Activated B cell treated with CpG ODN at 0.5 μM for 24 hours (primary cell): ENCODE measurements around the gene LAPTM5. TPM values are rescaled to one million over a fixed set of nuclear protein-coding genes. Genes with fewer than 3 reads are reported as not detected.

Experiments
- ATAC-seq: fragments of 200-7000 bp; cut with Tn5 transposase; one replicate; pipeline ENCODE4 v1.10.0; 2021; ENCODE audit warnings: low read depth, mild to moderate bottlenecking, moderate library complexity
- CTCF ChIA-PET: fragments of 350-600 bp; sonication (Branson Sonifier 250); formaldehyde crosslinking; loops from one replicate; lab custom pipeline; 2021; ENCODE audit warnings: antibody characterized with exemption; lab: Charles Lee
- POLR2A ChIA-PET: fragments of 350-600 bp; sonication (Branson Sonifier 250); formaldehyde crosslinking; loops from one replicate; lab custom pipeline; 2021; ENCODE audit warnings: antibody characterized with exemption; lab: Charles Lee
- DNase-seq: peaks from one replicate; pipeline ENCODE4 v3.0.0; 2022
- H3K27ac Mint-ChIP-seq: one replicate; pipeline ENCODE4 v1.8.0; 2020; ENCODE audit warnings: mixed read lengths
- H3K27me3 Mint-ChIP-seq: one replicate; pipeline ENCODE4 v1.8.0; 2021; ENCODE audit warnings: mixed read lengths
- H3K36me3 Mint-ChIP-seq: one replicate; pipeline ENCODE4 v1.8.0; 2021; ENCODE audit warnings: low read depth, mixed read lengths
- H3K4me1 Mint-ChIP-seq: one replicate; pipeline ENCODE4 v1.8.0; 2021; ENCODE audit warnings: mixed read lengths
- H3K4me3 Mint-ChIP-seq: one replicate; pipeline ENCODE4 v1.8.0; 2020; ENCODE audit warnings: mild to moderate bottlenecking, mixed read lengths
- H3K9me3 Mint-ChIP-seq: one replicate; pipeline ENCODE4 v1.8.0; 2020; ENCODE audit warnings: mixed read lengths
- intact Hi-C: fragments of 100-400 bp; cut with micrococcal nuclease; formaldehyde crosslinking; loops from one replicate; pipeline ENCODE4 v1.15.1; 2024
- total RNA-seq: library from RNA; stranded (reverse); gene quantifications from 2 replicates; pipeline ENCODE4 v1.2.3, GENCODE V29; 2022
- TF ChIP-seq, protein P1 (sequence below): fragments of 200-600 bp; IDR thresholded peaks from one replicate; pipeline ENCODE4 v1.8.0; 2022; ENCODE audit warnings: antibody characterized with exemption, mild to moderate bottlenecking

Gene LAPTM5
- total RNA-seq, 1 donor from 2014 or later = 766 TPM

DNA sequence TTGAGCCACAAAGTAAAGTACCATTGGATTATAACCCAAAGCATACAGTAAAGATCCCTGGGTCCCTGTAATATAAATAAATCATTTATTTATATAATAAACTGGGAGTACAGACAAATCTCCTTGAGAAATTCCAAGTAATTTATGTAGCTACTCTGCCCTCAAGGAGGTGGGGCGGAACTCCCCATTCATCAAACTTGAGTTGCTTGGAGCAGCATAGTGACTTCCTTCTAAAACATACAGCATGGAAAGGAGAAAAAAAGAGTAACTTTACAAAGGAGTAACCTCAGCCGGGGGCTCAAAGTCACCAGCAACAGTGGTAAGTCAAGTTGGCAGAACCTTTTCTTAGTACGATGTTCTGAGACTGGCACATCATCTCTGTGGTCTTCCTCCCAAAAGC lies 4.5 kb downstream of the LAPTM5 start:
- TF ChIP-seq, protein P1, sequence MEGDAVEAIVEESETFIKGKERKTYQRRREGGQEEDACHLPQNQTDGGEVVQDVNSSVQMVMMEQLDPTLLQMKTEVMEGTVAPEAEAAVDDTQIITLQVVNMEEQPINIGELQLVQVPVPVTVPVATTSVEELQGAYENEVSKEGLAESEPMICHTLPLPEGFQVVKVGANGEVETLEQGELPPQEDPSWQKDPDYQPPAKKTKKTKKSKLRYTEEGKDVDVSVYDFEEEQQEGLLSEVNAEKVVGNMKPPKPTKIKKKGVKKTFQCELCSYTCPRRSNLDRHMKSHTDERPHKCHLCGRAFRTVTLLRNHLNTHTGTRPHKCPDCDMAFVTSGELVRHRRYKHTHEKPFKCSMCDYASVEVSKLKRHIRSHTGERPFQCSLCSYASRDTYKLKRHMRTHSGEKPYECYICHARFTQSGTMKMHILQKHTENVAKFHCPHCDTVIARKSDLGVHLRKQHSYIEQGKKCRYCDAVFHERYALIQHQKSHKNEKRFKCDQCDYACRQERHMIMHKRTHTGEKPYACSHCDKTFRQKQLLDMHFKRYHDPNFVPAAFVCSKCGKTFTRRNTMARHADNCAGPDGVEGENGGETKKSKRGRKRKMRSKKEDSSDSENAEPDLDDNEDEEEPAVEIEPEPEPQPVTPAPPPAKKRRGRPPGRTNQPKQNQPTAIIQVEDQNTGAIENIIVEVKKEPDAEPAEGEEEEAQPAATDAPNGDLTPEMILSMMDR = no peak
- Mint-ChIP-seq H3K36me3 (peaks cover 79% of the 10 kb centered on the region), H3K9me3 (no peaks in the 10 kb centered on the region), H3K27me3 (no peaks in the 10 kb centered on the region), H3K4me3 (peak overlapping the region; percentile 99), H3K4me1 (peaks cover 89% of the 10 kb centered on the region), H3K27ac (peak overlapping the region; percentile 96)
- POLR2A ChIA-PET = interaction anchor here (1.0 to 25.3 kb wide), 6 partner anchors 7 to 54 kb away, joined by 4 to 662 read pairs (median 180); partner anchors contain the start of gene MATN1
- CTCF ChIA-PET = interaction anchor here (2.8 to 3.6 kb wide), 3 partner anchors 9 to 33 kb away, joined by 19 to 28 read pairs (median 24); no protein-coding TSS in a partner anchor
- intact Hi-C loops = no loop called here
- no peak for ATAC-seq
- no peak for DNase-seq

DNA sequence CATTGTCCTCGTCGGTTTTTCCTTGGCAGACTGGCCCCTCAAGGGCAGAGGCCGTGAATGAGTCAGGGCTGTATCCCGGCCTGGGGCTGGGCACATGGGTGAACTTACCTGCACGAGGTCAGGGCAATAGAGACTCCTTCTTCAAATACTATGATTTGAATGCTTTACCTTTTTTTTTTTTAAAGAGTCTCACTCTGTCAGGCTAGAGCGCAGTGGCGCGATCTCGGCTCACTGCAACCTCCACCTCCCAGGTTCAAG lies 5.0 kb downstream of the LAPTM5 start:
- H3K27me3 Mint-ChIP-seq = no peaks in the 10 kb centered on the region
- H3K36me3 Mint-ChIP-seq = peaks cover 84% of the 10 kb centered on the region
- no peak for DNase-seq
- TF ChIP-seq, protein P1 = no peak
- ChIA-PET POLR2A (interaction anchor here (4.5 to 25.3 kb wide), 6 partner anchors 4 to 33 kb away, joined by 53 to 662 read pairs (median 415); partner anchors contain the start of genes LAPTM5 and MATN1), CTCF (interaction anchor here (1.3 to 3.4 kb wide), 3 partner anchors 9 to 33 kb away, joined by 4 to 24 read pairs (median 6); no protein-coding TSS in a partner anchor)
- H3K27ac Mint-ChIP-seq = peak overlapping the region; percentile 96
- intact Hi-C loops = no loop called here
- no peaks in the 10 kb centered on the region for H3K9me3 Mint-ChIP-seq
- peak overlapping the region; percentile 79 for H3K4me3 Mint-ChIP-seq
- H3K4me1 Mint-ChIP-seq = peaks cover 90% of the 10 kb centered on the region
- no peak for ATAC-seq

DNA sequence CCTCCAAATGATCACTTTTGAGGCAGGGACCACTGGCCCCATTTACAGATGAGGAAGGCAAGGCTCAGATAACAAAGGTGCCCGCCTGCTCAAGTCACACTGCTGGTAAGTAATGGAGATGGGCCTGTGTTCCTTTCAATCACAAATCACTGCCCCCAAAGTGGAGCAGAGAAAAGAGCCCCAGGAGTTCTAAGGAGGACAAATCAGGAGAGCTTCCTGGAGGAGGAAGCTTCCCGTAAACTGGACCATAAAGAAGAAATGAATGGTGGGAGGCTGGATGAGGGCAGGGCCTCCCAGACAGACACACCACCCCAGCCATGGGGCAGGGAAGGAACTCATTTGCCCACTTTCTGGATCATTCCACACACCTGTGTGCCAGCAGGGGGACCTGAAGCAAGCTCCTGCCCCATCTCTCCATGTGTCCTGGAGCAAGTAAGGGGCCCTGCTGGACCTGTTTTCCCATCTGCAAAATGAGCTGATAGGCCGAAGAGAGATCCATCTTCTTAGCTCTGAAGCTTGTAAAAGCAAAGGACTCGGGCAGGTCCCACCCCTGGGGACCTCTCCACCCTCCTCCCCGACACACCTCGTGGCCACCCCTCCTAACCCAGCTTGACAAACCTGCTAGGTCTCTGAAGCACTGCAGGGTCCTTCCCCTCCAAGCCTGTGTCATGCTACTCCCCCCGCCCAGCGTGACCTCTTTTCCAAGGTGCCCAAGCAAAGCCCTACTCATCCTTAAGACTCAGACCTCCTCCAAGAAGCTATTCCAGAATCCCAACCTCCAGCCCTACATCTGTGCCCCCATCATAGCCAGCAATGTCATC lies 5.5 kb downstream of the LAPTM5 start:
- H3K9me3 Mint-ChIP-seq = no peaks in the 10 kb centered on the region
- peak overlapping the region; percentile 79 for H3K4me3 Mint-ChIP-seq
- POLR2A ChIA-PET = interaction anchor here (4.5 to 25.3 kb wide), 5 partner anchors 4 to 32 kb away, joined by 53 to 662 read pairs (median 648); partner anchors contain the start of genes LAPTM5 and MATN1
- H3K36me3 Mint-ChIP-seq = peaks cover 84% of the 10 kb centered on the region
- intact Hi-C loops = no loop called here
- DNase-seq = no peak
- peaks cover 90% of the 10 kb centered on the region for H3K4me1 Mint-ChIP-seq
- H3K27me3 Mint-ChIP-seq = no peaks in the 10 kb centered on the region
- ATAC-seq = no peak
- TF ChIP-seq, protein P1 = no peak
- CTCF ChIA-PET = interaction anchor here (1.3 to 3.4 kb wide), 3 partner anchors 9 to 33 kb away, joined by 4 to 24 read pairs (median 6); no protein-coding TSS in a partner anchor
- H3K27ac Mint-ChIP-seq = peak overlapping the region; percentile 96

DNA sequence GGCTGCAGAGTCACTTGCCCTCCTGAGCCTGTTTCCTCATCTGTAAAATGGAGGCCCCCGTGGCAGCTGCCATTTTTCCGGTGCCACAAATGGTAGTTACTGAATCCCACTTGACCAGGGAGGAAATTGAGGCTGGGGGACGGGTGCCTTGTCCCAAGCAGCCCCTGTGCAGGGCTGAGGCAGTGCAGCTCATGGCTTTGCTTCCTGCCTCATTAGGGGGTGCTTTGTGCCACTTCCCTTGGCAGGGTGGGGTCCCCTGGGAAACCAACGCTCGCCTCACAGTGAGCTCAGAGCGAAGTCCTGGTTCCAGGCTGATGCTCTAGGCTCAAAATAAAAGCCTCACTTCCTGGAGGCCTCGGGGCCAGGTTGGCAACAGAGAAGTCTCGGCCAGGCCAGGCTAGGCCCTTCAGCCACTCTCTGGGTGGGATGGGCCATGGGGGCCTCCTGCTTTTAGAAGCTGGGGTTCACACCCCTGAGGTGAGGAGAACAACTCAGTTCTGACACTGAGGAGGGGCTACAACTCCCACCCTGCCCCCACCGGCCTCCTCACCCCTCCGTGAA lies 6.8 kb downstream of the LAPTM5 start:
- H3K27me3 Mint-ChIP-seq = no peaks in the 10 kb centered on the region
- TF ChIP-seq, protein P1 = no peak
- ChIA-PET CTCF (interaction anchor here (0.9 to 3.4 kb wide), 9 partner anchors 9 to 32 kb away, joined by 3 to 24 read pairs (median 4); no protein-coding TSS in a partner anchor), POLR2A (interaction anchor here (0.6 to 25.3 kb wide), 11 partner anchors 4 to 81 kb away, joined by 3 to 662 read pairs (median 13); partner anchors contain the start of genes LAPTM5 and MATN1)
- intact Hi-C loops = loop anchor here (1.0 kb wide), 1 partner anchor 19 kb away; no protein-coding TSS in a partner anchor
- DNase-seq = peak; percentile 76
- H3K9me3 Mint-ChIP-seq = no peaks in the 10 kb centered on the region
- H3K36me3 Mint-ChIP-seq = peaks cover 85% of the 10 kb centered on the region
- H3K4me3 Mint-ChIP-seq = peak overlapping the region; percentile 79
- peaks cover 95% of the 10 kb centered on the region for H3K4me1 Mint-ChIP-seq
- H3K27ac Mint-ChIP-seq = peak overlapping the region; percentile 96
- ATAC-seq = peak; percentile 60
